NCI-H2081 treated with DMSO at 0.1 percent for 48 hours (cell line): ENCODE measurements around the gene PTPRH.

ENCODE experiments used
- DNase-seq: peaks from one replicate; lab custom pipeline; 2025; lab: John Stamatoyannopoulos, UW

The PTPRH gene

GRCh38 chr19:55246462-55247451, 37.5 kb upstream of the PTPRH start:
- no peak for DNase-seq

GRCh38 chr19:55245236-55245904, 36.1 kb upstream of the PTPRH start:
- DNase-seq = no peak

DNA sequence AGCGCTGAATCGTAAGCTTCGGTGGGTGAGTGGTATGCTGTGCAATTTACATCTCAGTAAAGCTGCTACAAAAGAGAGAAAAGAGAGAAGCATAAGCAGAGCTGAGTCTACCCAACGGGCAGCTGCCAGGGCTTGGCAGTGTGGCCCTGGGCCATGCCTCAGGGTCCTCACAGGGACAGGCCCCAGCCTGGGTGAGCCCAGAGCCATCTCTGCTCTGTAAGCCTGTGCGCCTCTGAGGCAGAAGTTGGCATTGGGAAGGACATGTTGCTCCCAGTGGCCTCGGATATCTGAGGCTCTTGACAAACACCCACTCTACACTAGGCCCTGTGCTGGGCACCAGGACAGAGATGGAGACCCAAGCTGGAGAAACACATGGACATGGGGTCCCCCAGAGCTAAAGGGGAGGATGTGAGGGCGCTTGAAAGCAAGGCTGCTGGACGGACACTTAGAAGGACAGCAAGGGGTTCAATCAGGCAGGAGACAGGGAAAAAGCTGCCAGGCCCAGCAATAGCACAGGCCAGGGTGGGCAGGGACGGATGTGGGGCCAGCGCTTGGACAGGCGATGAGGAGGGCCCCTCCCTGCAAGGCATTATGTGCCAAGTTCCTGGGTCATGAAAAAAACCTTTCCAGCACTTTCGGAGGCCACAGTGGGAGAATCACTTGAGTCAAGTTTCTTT, 34.8 kb upstream of the PTPRH start:
- no peak for DNase-seq

- no peak for DNase-seq
Measured at GRCh38 chr19:55242517-55242916, 33.2 kb upstream of the PTPRH start.

GRCh38 chr19:55241935-55242464, 32.7 kb upstream of the PTPRH start:
- no peak for DNase-seq

DNA sequence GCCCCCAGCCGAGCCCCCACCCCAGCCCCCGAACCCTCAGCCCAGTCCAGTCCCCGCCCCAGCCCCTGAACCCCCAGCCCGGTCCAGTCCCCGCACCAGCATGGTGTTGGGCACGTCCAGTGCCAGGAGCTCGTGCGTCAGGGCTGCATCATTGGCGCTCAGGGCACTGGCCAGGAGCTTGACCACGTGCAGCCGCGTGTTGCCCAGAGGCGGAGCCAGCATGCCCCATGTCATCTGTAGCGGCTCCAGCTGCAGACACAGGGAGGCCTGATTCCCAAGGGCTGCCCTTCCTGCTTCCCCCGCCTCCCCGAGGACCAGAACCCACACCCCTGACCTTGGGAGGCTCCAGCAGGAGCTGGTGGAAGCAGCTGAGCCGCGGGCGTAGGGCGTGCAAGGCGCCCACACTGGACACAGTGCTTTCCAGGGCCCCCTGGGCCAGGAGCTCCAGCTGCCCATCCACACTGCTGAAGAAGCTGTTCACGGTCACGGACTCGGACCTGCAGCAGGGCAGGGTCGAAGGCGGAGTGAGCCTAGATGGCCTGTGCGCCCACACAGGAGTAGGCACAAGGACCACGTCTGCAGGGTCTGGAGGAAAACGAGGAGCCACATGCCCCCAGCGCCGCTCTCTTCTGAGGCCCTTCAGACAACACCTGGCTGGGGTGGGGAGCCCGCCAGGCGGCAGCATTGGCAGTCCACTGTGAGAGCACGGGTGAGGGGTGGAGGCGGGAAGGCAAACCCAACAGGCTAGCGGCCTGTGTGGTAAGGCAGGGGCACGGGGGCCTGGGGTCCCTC, 32.0 kb upstream of the PTPRH start:
- no peak for DNase-seq

DNA sequence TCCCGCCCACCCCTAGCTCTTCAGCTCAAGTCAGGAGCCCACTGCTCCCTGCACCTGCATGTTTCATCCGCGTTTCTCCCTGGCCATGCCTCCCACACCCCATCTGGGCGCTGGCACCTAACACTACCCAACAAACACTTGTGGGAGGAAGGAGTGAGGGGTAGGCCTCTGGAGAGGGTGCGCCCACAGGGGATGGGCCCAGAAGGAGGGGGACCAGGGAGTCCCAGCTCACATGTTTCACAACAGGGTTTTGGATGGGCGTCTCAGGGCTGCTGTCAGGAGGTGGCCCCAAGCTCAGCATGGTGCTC, 31.4 kb upstream of the PTPRH start:
- DNase-seq = no peak

DNA sequence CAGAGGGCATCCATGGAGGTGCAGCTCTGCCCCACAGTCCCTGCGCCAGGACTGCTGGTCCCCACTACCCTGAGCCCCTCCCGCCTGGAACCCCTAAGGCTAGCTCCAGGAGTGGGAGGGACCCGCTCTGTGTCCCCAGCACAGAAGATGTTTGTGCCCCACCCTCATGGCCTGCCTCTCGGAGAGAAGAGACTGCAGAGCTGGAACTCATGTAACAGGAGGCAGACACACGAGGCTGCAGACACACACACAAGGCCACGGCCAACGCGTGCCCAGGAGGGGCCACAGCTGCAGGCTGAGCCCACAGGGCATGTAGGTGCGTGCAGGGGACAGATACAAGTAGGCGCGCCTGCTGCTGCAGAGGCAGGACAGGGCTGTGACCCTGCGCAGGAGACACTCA, 29.7 kb upstream of the PTPRH start:
- DNase-seq = no peak

GRCh38 chr19:55238030-55238429, 28.7 kb upstream of the PTPRH start:
- DNase-seq = no peak

- DNase-seq = no peak
Measured at GRCh38 chr19:55232986-55233385, 23.7 kb upstream of the PTPRH start.

- no peak for DNase-seq
Measured at GRCh38 chr19:55232286-55232602, 22.9 kb upstream of the PTPRH start.

- no peak for DNase-seq
Measured at GRCh38 chr19:55231391-55232285, 22.3 kb upstream of the PTPRH start.

GRCh38 chr19:55230780-55231179, 21.5 kb upstream of the PTPRH start:
- DNase-seq = no peak

- DNase-seq = no peak
Measured at GRCh38 chr19:55230329-55230728, 21.0 kb upstream of the PTPRH start.

DNA sequence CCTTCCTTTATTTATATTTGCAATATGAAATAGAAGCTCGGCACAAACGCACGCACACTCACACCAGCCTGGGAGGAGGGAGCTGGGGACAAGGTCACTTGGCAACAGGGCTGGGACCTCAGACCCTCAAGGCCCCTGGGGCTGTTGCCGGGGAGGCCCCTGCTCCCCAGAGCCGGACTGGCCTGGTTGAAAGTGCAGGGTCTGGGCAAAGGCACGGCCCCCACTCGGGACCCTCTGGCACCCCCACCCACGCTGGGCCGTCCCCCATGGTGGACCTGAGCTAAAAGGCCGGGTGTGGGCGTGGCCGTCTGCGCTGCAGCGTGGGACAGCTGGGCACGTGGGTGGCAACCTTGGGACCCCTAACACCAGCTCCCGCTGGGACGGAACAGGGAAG, 20.5 kb upstream of the PTPRH start:
- no peak for DNase-seq

DNA sequence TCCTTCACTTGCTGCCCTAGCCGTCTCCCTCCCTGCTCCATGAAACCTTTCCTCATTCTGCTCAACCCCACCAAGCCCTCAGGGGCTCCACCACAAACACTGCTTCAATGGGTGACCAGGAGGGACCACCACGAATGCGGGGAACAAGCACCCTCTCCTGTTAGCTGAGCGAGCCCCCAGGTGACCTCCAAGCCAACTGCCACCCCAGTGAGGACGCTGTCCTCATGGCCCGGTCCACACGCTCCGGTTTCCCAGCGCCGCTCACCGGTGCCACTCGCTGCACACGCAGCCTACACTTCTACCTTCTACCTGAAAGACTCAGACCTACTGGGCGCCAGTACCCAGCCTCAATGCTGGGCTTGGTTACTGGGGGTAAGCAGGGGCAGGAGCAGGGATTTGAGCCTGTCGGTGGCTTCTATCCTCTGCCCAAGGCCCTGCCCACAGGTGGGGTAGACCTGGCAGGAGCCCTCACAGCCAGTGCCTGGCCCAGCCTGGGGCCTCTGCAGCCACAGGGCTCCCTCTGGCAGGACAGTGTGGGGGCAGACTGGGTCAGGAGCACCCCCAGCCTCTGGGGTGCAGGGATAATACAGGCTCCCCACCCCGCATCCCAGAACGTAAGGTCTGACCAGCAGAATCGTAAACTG, 20.0 kb upstream of the PTPRH start:
- no peak for DNase-seq

DNA sequence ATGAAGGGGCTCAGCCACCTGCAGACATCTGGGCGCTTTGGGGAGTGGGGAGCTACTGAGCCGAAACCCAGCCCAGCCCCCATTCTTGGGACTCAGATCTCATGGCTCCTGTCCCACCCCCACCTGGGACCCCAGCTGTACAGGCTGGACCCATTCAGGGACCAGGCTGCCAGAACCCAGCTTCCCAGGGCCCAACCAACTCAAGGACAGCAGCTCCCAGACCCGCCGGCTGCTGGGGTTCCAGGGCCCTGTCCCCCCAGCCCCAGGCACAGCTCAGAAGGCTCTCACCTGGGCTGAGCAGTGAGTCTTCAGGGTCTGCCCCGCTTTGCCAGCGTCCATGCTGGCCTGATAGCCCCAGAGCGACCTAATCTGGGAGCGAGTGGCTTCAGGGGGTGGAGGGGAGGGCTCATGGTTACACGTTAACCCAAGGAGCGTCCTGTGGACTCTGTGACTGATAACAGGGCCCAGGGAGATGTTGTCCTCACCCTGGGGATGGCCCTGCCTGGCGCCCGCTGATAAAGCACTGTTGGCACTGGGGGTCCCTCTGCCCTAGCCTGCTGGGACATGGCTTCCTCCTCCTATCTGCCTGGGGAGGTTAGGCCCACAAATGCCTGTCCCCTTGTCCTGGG, 19.2 kb upstream of the PTPRH start, which contains the start of gene TMEM86B:
Gene TMEM86B (minus strand): TSS at position 361 of the 629 bp plus-strand sequence. CDS start 22 bp downstream, at position 339.
- no peak for DNase-seq

- no peak for DNase-seq
Measured at GRCh38 chr19:55228015-55228391, 18.7 kb upstream of the PTPRH start.

DNA sequence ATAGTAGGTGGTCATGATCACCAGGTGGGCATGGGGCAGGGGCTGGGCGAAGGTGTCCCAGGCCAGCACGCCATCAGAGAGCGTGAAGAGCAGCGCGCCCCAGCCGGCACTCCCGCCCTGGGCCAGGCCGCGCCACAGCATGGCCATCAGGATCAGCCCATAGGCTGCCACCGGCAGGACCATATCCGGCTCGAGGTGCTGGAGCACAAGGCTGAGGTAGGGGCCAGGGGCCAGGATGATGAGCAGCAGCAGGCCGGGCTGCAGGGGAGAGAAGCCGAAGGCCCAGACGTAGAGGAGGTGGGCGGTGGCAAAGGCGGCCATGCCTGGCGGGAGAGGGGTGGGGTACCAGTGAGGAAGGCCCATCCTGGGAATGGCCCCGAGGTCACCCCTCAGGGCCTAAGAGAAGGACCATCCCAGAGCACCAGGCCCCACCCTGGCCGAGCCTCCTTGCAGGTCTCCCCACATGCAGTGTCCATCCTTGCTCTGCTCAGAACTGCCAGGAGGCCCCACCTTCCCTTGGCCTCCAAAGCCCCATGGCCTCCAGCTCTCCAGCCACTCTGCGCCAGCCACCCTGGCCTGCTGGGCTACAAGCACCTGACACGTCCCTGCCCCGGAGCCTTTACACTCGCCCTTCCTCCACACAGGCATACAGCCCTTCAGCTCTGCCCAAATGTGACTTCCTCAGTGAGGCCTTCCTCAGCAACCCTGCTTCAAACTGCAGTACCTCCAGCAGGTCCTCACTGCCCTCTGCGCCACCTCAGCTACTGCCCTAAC, 18.1 kb upstream of the PTPRH start:
- DNase-seq = no peak
